GM23338 (cell line): ENCODE results near the gene HHAT.

ENCODE experiments used
- CTCF ChIP-seq, 2 experiments: fragments of 200-600 bp in 1 of 2; sonication (generic) in 1 of 2; conservative IDR thresholded peaks; 2 replicates each; pipeline versions ENCODE4 v1.5.1 to v1.6.1; 2016 to 2017; ENCODE audit warnings: antibody characterized with exemption in 2 of 2, low read depth in 2 of 2, mild to moderate bottlenecking in 2 of 2, moderate library complexity in 1 of 2
- ETS1 ChIP-seq: IDR thresholded peaks from 2 replicates; pipeline ENCODE4 v1.6.1; 2016; ENCODE audit warnings: antibody characterized with exemption
- REST ChIP-seq: IDR thresholded peaks from one replicate; pipeline ENCODE4 v1.6.1; 2018; ENCODE audit warnings: antibody characterized with exemption; ENCODE audit not compliant: unreplicated experiment

- TF ChIP-seq REST (no peak), CTCF (conservative IDR thresholded peaks at IDR 0.05; ENCODE audit: low read depth in 2 of 2) (no peak), ETS1 (no peak)
Measured at GRCh38 chr1:210707300-210708240, 378.9 kb downstream of the HHAT start.
